GM21737 (cell line): ENCODE results near the gene BLVRA.
A peak's percentile ranks its signal among the peaks of the same experiment; 100 is the strongest.
"Not testable (repeated sequence)": the region's sequence is repeated elsewhere in the genome, so short reads cannot be mapped to it uniquely, and the experiment has no call there.

Experiments
- ATAC-seq: cut with Tn5 transposase; IDR thresholded peaks from one replicate; pipeline ENCODE4 v1.9.1; 2021; ENCODE audit warnings: mild to moderate bottlenecking, moderate library complexity; ENCODE audit not compliant: unreplicated experiment

Gene BLVRA

DNA sequence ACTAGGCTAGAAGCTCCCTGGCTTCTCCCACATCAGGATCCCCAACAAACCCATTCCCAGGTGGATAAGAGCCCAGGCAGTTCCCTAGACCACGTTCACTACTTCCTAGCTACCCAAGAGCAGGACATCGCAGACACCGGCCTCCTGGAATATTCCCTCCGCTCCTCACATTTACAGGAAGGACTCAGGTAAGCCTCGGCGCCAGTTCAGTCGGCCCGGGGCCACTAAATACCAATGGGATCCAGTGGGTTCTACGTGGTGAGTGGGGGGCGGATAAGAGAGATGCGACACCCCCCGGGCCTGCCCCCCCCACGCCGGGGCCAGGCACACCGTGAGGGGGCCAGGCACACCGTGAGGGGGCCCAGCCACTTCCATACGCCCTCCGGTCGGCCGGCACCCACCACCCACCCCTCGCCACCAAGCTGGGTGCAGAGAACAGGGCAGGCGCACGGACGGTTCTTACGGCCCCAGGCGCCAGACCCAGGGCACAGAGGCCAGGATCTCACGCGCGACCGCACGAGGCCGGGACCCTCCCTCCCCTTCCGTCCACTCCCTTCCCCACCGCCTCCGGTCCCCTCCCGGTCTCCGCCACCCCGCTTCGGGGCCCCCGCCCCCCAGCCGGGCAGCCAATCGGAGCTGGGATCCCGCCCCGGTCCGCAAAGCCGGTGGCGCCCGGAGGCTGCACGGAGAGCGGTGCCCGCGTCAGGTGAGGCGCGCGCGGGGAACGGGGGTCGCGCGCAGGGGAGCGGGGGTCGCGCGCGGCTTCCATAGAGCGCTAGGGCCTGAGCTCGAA lies at the start of gene BLVRA:
Gene BLVRA (plus strand): TSS at position 652 of the 793 bp plus-strand sequence. CDS start 12,479 bp downstream, outside the sequence.
- ATAC-seq = peak; percentile 74

DNA sequence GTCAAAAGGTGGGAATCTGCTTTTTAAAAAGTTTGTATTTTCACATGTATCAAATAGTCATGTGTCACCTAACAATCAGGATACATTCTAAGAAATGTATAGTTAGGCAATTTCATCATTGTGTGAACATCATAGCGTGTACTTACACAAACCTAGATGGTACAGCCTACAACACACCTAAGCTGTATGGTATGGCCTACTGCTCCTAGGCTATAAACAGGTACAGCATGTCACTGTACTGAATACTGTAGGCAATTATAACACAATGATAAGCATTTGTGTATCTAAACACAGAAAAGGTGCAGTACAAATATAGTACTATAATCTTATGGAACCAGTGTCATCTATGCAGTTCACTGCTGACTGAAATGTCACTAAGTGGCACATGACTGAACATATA lies 47.0 kb upstream of the BLVRA start:
- no peak for ATAC-seq

- not testable (repeated sequence) for ATAC-seq
Observed at GRCh38 chr7:43715966-43716365, 42.5 kb upstream of the BLVRA start.

DNA sequence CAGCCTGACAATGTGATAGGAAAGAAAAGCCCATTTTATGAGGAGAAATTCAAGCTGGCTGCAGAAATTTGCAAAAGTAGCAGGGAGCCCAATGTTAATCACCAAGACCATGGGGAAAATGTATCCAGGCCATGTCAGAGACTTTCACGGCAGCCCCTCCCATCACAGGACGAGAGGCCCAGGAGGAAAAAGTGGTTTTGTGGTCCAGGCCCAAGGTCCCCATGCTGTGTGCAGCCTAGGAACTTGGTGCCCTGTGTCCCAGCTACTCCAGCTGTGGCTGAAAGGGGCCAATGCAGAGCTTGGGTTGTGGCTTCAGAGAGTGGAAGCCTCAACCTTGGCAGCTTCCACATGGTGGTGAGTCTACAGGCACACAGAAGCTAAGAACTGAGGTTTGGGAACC lies 41.9 kb upstream of the BLVRA start:
- no peak for ATAC-seq

GRCh38 chr7:43721193-43721806 lies 37.2 kb upstream of the BLVRA start:
- no peak for ATAC-seq

GRCh38 chr7:43723007-43723341 lies 35.5 kb upstream of the BLVRA start:
- ATAC-seq = no peak

- no peak for ATAC-seq
Observed at GRCh38 chr7:43725251-43725650, 33.2 kb upstream of the BLVRA start.

DNA sequence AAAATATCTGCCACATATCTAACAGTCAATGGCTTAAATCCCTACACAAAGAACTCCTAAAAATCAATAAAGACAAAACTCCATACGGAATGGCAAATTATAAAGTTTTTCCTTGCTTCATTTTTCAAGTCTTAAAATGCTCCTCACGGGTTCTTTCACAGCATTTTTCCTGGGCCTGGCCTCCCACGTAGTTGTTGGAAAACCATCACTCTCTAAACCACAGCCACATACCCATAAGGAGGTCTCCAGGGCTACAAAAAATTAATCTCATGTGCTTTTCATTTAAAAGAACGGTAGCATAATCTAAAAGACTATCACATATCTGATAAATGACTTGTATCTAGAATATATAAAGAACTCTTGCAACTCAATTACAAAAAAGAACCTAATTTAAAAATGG lies 32.0 kb upstream of the BLVRA start:
- ATAC-seq = no peak

DNA sequence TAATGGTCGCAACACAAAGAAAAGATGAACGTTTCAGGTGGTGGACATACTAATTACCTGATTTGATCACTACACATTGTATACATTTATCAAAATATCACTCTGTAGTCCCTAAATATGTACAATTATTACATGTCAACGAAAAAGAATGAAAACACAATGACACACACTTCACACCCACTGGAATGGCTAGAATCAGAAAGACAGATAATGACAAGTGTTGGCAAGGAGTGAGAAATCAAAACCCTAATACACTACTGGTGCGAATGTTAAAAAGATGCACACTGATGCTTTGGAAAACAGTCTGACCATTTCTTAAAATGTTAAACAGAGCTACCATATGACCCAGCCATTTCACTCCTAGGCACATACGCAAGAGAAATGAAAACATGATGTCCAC lies 31.5 kb upstream of the BLVRA start:
- ATAC-seq = no peak

GRCh38 chr7:43727494-43727893 lies 31.0 kb upstream of the BLVRA start:
- ATAC-seq = no peak

GRCh38 chr7:43729214-43729923 lies 29.1 kb upstream of the BLVRA start, which contains the start of gene COA1:
Gene COA1, minus strand, starts transcription at chr7:43729523. Its CDS starts 80,909 bp downstream, at chr7:43648614.
- peak; percentile 76 for ATAC-seq

- peak; percentile 1 for ATAC-seq
Observed at GRCh38 chr7:43729924-43730248, 28.6 kb upstream of the BLVRA start.

DNA sequence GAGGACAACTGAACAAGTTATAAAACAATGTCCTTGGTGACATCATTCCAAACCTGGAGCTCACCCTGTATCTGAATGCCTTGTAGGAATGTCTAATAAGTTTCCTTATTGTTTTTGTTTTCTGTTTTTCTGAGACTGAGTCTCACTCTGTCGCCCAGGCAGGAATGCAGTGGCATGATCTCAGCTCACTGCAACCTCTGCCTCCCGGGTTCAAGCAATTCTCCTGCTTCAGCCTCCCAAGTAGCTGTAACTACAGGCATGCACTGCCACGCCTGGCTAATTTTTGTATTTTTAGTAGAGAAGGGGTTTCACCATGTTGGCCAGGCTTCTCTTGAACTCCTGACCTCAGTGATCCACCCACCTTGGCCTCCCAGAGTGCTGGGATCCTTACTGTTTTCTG lies 27.0 kb upstream of the BLVRA start:
- not testable (repeated sequence) for ATAC-seq

DNA sequence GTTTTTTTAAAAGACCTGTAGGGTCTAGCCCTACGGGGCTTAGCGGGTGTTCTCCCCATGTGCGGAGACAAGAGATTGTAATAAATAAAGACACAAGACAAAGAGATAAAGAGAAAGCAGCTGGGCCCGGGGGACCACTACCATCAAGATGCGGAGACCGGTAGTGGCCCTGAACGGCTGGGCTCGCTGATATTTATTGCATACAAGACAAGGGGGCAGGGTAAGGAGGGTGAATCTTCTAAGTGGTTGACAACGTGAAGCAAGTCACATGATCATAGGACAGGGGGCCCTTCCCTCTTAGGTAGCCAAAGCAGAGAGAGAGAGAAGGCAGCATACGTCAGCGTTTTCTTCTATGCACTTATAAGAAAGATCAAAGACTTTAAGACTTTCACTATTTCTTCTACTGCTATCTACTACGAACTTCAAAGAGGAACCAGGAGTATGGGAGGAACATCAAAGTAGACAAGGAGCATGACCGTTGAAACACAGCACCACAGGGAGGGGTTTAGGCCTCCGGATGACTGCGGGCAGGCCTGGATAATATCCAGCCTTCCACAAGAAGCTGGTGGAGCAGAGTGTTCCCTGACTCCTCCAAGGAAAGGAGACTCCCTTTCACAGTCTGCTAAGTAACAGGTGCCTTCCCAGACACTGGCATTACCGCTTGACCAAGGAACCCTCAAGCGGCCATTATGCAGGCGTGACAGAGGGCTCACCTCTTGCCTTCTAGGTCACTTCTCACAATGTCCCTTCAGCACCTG lies 23.7 kb upstream of the BLVRA start:
- ATAC-seq = not testable (repeated sequence)

DNA sequence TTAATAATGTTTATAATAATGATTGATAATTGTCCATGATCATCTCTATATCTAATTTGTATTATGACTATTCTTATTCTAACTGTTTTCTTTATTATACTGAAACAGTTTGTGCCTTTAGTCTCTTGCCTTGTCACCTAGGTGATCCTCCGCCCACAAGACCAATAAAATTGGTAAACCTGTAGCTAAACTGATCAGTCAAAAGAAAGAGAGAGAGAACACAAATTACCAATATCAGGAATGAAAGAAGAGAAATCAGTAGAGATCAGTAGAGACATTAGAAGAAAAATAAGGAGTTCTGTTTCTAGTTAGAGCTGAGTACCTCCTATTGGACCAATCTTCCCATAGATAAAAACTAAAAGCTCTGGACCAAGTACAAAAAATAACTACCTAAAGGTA lies 23.1 kb upstream of the BLVRA start:
- no peak for ATAC-seq

GRCh38 chr7:43735802-43736603 lies 22.5 kb upstream of the BLVRA start:
- no peak for ATAC-seq

GRCh38 chr7:43737467-43738127 lies 20.9 kb upstream of the BLVRA start:
- no peak for ATAC-seq

GRCh38 chr7:43742692-43743091 lies 15.8 kb upstream of the BLVRA start:
- ATAC-seq = no peak

- no peak for ATAC-seq
Observed at GRCh38 chr7:43747328-43748105, 11.0 kb upstream of the BLVRA start.
